Ovary (tissue), 9 donors: Measurements from ENCODE around the gene LTBP4. TPM values are rescaled to one million over a fixed set of nuclear protein-coding genes. Genes with fewer than 3 reads are reported as not detected.

Source experiments
- DNase-seq, 5 donors: peaks; one replicate each; pipeline ENCODE4 v3.0.0-alpha.2; 2019 to 2020
- H3K27ac ChIP-seq, 2 donors: fragments of 200-600 bp; one replicate each; pipeline versions ENCODE4 v1.5.1 to v1.8.0; 2019 to 2022
- H3K27me3 ChIP-seq: fragments of 200-600 bp; one replicate; pipeline ENCODE4 v1.8.0; 2022
- H3K36me3 ChIP-seq: fragments of 200-600 bp; sonication (generic); one replicate; pipeline ENCODE4 v1.5.1; 2019
- H3K4me1 ChIP-seq: one replicate; pipeline ENCODE4 v1.8.1; 2013; ENCODE audit warnings: mild to moderate bottlenecking, moderate library complexity; ENCODE audit not compliant: insufficient read depth
- H3K4me3 ChIP-seq: fragments of 200-600 bp; sonication (generic); one replicate; pipeline ENCODE4 v1.5.1; 2017
- H3K9me3 ChIP-seq, 2 donors: fragments of 200-600 bp in 1 of 2; sonication (generic) in 1 of 2; one replicate each; pipeline versions ENCODE4 v1.5.1 to v1.8.1; 2013 to 2019; ENCODE audit warnings: mild to moderate bottlenecking in 1 of 2, moderate library complexity in 1 of 2
- EP300 ChIP-seq: sonication (generic); formaldehyde crosslinking; IDR thresholded peaks from one replicate; pipeline ENCODE4 v1.6.1; 2017; ENCODE audit warnings: antibody characterized with exemption
- POLR2A ChIP-seq: fragments of 450-650 bp; IDR thresholded peaks from one replicate; pipeline ENCODE4 v1.6.1; 2017; ENCODE audit warnings: antibody characterized with exemption, mild to moderate bottlenecking, moderate library complexity
- WGBS, 3 donors: extraction: QIAGEN DNeasy Blood & Tissue Kit in 1 of 3; methylation state at CpG; one replicate each; pipeline versions ENCODE4 v1.1.5 to v1.1.7; 2013 to 2017; 5-methylcytosine and 5-hydroxymethylcytosine counted together
- intact Hi-C, 4 donors: fragments of 100-400 bp; cut with DNase I; formaldehyde crosslinking; loops; one replicate each; pipeline versions ENCODE4 v1.11.0 to v1.15.1; 2022 to 2023
- polyA plus RNA-seq, 2 donors: library from polyadenylated mRNA; stranded (reverse); fragments of 200-250 nt in 1 of 2; fragments of 350-450 nt in 1 of 2; fragmentation: Illumina TruSeq in 1 of 2; extraction: RNeasy Lipid Tissue Mini Kit (QIAGEN cat#74804) in 1 of 2; gene quantifications; one replicate each; pipeline ENCODE4 v1.2.3, GENCODE V29; 2013 to 2014
- total RNA-seq, 7 donors: library from RNA; depleted of rRNA in 2 of 7; stranded (reverse); fragments of >200 nt in 2 of 7; fragmentation: NEBNext Ultra II Directional in 3 of 7; extraction: Animal tissue kit (Norgen Biotek cat#: 25700) in 3 of 7; gene quantifications; one replicate each; pipeline versions ENCODE4 v1.1.0 to v1.2.4, GENCODE V29; 2016 to 2023
- TF ChIP-seq, protein P1 (sequence below), 3 donors: fragments of 450-650 bp in 2 of 3; fragments of 200-600 bp in 1 of 3; IDR thresholded peaks; one replicate each; pipeline versions ENCODE4 v1.5.1 to v1.8.0; 2016 to 2022; ENCODE audit warnings: antibody characterized with exemption in 3 of 3, mild to moderate bottlenecking in 1 of 3
- donor health status: DM: no; HTN: no; CAD: no; lungs with moderate emphysema.
- donor health status: DM: no; HTN: no; CAD: no.
- donor health status: Bipolar disorder and iron deficiency.
- donor health status: DM: yes; HTN: yes; CAD: no.
- donor health status: DM: no; HTN: no; CAD: no.
- donor health status: DM: yes; HTN: yes; CAD: no.

Gene LTBP4
- total and polyA plus RNA-seq, 9 donors, result 152 to 840 (median 524) TPM

DNA sequence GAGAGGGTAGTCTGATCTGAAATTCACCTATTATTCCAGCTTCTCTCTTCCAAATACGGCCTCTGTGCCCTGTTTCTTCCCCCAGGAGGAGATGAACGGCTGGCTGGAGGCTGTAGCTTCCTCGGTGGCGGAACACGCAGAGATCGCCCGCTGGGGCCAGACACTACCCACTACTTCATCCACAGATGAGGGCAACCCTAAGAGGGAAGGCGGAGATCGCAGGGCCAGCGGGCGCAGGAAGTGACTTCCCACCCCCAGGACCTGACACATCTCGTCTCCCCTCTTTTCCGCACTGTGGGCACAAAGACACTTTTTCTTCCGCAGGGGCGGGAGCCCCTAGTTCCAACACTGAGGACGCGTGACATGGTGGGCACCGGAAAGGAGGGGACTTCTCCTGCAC, 25.8 kb upstream of the LTBP4 start:
- TF ChIP-seq, protein P1, sequence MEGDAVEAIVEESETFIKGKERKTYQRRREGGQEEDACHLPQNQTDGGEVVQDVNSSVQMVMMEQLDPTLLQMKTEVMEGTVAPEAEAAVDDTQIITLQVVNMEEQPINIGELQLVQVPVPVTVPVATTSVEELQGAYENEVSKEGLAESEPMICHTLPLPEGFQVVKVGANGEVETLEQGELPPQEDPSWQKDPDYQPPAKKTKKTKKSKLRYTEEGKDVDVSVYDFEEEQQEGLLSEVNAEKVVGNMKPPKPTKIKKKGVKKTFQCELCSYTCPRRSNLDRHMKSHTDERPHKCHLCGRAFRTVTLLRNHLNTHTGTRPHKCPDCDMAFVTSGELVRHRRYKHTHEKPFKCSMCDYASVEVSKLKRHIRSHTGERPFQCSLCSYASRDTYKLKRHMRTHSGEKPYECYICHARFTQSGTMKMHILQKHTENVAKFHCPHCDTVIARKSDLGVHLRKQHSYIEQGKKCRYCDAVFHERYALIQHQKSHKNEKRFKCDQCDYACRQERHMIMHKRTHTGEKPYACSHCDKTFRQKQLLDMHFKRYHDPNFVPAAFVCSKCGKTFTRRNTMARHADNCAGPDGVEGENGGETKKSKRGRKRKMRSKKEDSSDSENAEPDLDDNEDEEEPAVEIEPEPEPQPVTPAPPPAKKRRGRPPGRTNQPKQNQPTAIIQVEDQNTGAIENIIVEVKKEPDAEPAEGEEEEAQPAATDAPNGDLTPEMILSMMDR (IDR thresholded peaks at IDR 0.05), result no peak
- TF ChIP-seq POLR2A (no peak), EP300 (no peak)
- 78 to 85% (median 82%) methylated on average over 18 of the region's 18 CpGs for WGBS, 3 donors
- intact Hi-C loops, result loop anchor here in 1 of 4 donors (10.0 kb wide), 1 partner anchor 111 kb away; the partner anchor contains the start of genes BLVRB and SPTBN4

DNA sequence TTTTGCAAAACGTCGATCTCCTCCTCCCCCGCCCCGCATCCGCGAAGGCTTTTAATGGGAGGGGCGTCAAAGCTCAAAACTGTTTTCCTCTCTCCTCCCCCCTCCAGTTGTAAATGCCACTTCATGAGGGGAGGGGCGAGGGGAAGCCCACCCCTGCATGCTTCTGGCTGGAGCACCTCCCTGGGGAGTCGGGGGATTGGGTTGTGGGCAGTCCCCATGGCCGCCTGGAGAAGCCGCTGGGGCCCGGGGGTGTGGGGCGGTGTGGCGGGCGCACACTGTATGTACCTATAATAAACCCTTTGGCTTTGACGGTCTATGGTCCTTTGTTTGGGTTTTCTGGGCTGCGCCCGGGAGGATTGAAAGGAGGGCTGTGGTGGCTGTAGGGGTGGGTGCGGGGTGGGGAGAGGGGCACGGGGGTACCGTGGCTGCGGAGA, 25.0 kb upstream of the LTBP4 start:
- Histone ChIP-seq H3K4me1 (no peaks in the 10 kb centered on the region), H3K4me3 (peak overlapping the region; percentile 63), H3K27ac (no peak overlapping the region), H3K9me3 (no peaks in the 10 kb centered on the region), H3K36me3 (no peaks in the 10 kb centered on the region), H3K27me3 (no peaks in the 10 kb centered on the region)
- intact Hi-C loops, result loop anchor here in 1 of 4 donors (10.0 kb wide), 1 partner anchor 111 kb away; the partner anchor contains the start of genes BLVRB and SPTBN4
- peak in 1 of 5 donors; percentile 50 for DNase-seq
- 2 to 6% (median 3%) methylated on average over 22 of the region's 22 CpGs for WGBS, 3 donors
- TF ChIP-seq EP300 (no peak), POLR2A (no peak)
- TF ChIP-seq, protein P1 (IDR thresholded peaks at IDR 0.05), result no peak

More for the DNA sequence above, 25.8 kb upstream of the LTBP4 start:
- no peak for DNase-seq
- no peak overlapping the region for H3K27ac ChIP-seq
- H3K4me1 ChIP-seq, result peaks cover under 1% of the 10 kb centered on the region
- no peaks in the 10 kb centered on the region for H3K9me3 ChIP-seq
- H3K4me3 ChIP-seq, result no peak overlapping the region
- H3K36me3 ChIP-seq, result no peaks in the 10 kb centered on the region
- no peaks in the 10 kb centered on the region for H3K27me3 ChIP-seq

DNA sequence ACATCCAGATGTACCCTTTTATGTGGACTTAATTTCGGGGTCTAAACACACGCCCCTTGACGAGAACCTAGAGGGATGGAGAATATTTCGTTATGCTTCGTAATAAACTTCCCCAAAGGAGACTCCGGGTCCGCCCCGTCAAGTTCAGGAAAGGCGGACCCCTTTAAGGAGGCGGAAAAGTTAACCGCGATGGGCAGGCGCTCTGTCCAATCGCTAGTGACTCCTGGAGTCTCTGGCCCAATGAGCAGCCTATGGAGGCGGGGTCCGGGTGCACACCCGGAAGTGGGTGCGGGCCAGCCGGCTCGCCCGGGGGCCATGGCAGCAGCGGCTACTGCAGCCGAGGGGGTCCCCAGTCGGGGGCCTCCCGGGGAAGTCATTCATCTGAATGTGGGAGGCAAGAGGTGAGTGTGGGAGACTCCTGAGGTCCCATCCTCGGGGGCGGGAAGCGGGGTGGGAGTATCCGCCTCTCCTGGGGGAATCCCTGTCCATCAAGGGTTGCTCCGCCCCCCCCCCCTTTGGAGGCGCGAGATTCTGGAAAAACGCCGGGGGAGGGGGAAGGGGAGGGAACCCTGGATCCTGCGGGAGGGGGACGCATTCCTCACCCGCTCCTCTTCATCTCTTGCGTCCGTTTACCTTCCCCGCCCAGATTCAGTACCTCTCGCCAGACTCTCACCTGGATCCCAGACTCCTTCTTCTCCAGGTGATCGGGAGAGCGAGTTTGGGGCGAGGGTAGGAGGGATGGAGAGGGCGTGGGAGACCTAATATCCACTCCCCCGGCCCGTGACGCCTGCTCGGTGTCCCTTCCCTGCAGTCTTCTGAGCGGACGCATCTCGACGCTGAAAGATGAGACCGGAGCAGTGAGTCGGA, 24.4 kb upstream of the LTBP4 start, which contains the start of gene SHKBP1:
TSS of gene SHKBP1 (plus strand) at position 289 of the 867 bp plus-strand sequence. CDS start at position 316, 27 bp downstream.
- no peak within 1 kb of the TSS for H3K27ac ChIP-seq
- DNase-seq, result peak; percentile 94 to 98 (median 96)
- WGBS, 3 donors, result 1 to 2% (median 1%) methylated on average over 54 to 55 of the region's 55 CpGs
- no peaks in the 10 kb centered on the region for H3K27me3 ChIP-seq
- H3K9me3 ChIP-seq, result no peaks in the 10 kb centered on the region
- no peaks in the 10 kb centered on the region for H3K4me1 ChIP-seq
- intact Hi-C loops, result loop anchor here in 1 of 4 donors (10.0 kb wide), 1 partner anchor 112 kb away; the partner anchor contains the start of genes BLVRB and SPTBN4
- no peaks in the 10 kb centered on the region for H3K36me3 ChIP-seq
- H3K4me3 ChIP-seq, result peak within 1 kb of the TSS; percentile 63
- TF ChIP-seq, protein P1 (IDR thresholded peaks at IDR 0.05), result no peak
- TF ChIP-seq POLR2A, result no peak
- TF ChIP-seq EP300, result no peak

DNA sequence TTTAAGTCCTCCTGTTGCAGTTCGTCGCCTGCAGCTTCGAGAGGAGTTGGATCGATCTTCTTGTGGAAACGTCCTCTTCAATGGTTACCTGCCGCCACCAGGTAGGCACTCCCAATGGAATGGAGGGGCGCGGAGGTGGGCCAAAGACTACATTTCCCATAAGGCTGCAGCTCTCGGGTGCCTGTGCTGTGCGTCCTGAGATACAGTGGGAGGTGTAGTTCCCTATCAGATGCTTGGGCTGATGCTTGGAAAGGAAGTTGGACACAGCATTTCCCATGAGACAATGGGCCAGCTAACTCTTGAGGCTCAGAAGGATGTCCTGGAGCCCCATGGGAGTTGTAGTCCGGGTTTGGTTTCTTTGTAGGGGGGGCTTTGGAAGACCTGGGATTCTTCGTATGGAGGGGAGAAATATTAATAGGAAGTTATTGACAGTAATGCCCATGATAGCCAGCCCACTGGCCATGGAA, 22.7 kb upstream of the LTBP4 start:
- no peak for DNase-seq
- intact Hi-C loops, result loop anchor here in 1 of 4 donors (10.0 kb wide), 1 partner anchor 114 kb away; the partner anchor contains the start of genes BLVRB and SPTBN4
- Histone ChIP-seq H3K4me3 (no peak overlapping the region), H3K27me3 (no peaks in the 10 kb centered on the region), H3K9me3 (no peaks in the 10 kb centered on the region), H3K27ac (no peak overlapping the region), H3K36me3 (no peaks in the 10 kb centered on the region), H3K4me1 (no peaks in the 10 kb centered on the region)
- TF ChIP-seq POLR2A, result no peak
- TF ChIP-seq, protein P1 (IDR thresholded peaks at IDR 0.05), result no peak
- TF ChIP-seq EP300, result no peak
- 83 to 84% (median 83%) methylated on average over 12 of the region's 12 CpGs for WGBS, 3 donors
